ENCODE measurements around the gene KLHL22. TPM values are rescaled to one million over a fixed set of nuclear protein-coding genes. Genes with fewer than 3 reads are reported as not detected.
"Not testable (repeated sequence)": the region's sequence is repeated elsewhere in the genome, so short reads cannot be mapped to it uniquely, and the experiment has no call there.

KLHL22 gene
- total RNA-seq, 1 donor from 2014 or later = 13.5 TPM

DNA sequence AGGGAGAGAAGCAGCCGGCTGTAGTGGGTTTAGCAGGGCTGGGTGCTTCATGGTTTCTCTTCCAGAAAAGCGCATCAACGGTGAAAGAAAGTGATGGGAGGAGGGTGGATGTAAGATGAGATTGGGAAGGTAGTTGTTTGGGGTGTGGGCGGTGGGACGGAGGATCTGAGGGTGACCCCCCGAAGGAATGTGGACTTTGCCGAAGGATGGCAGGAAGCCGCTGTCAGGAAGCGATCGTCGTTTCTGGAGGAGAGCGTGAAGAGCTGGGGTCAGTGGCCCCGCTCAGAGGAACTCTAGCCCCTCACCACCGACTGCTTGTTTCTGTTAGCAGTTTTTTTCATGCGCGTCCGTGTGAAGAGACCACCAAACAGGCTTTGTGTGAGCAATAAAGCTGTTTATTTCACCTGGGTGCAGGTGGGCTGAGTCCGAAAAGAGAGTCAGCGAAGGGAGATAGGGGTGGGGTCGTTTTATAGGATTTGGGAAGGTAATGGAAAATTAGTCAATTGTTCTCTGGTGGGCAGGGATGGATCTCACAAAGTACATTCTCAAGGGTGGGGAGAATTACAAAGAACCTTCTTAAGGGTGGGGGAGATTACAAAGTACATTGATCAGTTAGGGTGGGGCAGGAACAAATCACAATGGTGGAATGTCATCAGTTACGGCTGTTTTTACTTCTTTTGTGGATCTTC, 12.6 kb upstream of the KLHL22 start:
- not testable (repeated sequence) for DNase-seq
- intact Hi-C loops (cut with DNase I) = loop anchor here (5.0 kb wide), 1 partner anchor 44 kb away; no protein-coding TSS in a partner anchor
- ATAC-seq (ENCODE audit: poor library complexity) = peak; percentile 6

DNA sequence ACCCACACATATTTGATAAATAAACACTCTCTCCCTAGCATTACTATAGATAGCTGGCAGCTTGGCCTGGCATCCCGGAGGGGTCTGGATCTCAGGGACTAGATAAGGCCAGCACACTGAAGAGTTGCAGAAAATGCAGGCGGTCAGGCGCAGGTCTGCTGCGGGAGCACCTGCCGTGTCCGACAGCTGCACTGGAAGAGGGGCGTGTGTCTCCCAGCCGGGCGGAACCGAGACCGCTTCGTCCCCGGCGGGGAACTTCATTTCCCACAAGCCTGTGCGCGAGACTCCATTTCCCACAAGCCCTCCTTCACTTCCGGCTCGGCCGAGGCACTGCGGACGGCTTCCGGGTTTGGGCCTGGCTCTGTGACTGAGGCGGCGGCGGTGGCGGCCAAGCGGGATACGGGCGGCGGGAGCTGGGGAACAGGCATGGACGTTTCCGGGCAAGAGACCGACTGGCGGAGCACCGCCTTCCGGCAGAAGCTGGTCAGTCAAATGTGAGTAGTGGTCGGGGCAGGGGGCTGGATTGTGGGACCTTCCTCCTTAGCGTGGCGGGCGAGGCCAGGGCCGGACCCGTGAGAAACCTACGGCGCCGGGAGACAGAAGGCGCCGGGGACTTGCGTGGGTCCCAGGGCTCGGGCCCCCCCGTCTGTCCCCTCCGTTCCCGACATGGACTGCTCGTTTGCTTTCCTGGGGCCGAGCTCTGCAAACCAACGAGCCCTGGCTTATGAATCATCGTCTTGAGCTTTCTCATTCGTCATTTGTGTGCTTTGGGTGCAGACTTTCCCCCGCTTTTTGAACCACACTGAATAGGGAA, 11.9 kb upstream of the KLHL22 start, which contains the start of gene MED15:
TSS of gene MED15 (plus strand) at position 358 of the 814 bp plus-strand sequence. CDS start at position 427, 69 bp downstream.
- intact Hi-C loops (cut with DNase I) = loop anchor here (5.0 kb wide), 1 partner anchor 45 kb away; no protein-coding TSS in a partner anchor
- DNase-seq = peak; percentile 95
- ATAC-seq (ENCODE audit: poor library complexity) = peak; percentile 95

DNA sequence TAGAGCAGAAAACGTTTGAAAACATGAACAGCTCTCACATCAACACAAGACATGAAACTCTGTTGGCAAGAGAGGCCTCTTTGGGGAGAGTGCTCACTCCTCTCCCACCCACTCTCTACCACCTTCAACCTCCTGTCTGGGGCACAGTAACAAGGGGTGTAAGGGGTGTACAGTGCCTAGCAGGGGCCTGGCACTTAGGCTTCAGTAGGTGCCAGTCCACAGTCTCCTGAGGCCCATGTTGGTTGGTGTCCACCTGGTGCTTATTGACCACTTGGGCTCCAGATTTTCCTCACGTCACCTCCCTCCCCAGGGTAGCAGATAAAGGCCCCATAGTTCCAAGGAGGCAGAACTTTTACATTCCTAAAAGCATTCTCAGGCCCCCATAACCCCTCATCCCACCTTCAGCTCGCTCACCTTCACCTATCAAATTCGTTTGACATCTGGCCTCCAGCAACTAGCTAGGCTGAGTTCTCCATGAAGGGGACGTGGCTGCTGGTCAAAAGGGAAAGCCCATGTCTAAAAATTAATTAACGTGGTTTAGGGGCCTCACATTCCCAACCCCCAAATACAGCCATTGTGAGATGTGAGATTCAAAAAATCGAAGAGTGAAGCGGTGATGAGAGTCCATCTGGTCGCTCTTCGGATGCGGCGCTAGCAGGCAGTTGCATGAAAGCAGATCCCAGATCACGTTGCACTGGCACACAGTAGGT, 11.1 kb upstream of the KLHL22 start:
- DNase-seq (no peak), ATAC-seq (ENCODE audit: poor library complexity) (no peak)
- intact Hi-C loops (cut with DNase I) = loop anchor here (5.0 kb wide), 1 partner anchor 46 kb away; no protein-coding TSS in a partner anchor

DNA sequence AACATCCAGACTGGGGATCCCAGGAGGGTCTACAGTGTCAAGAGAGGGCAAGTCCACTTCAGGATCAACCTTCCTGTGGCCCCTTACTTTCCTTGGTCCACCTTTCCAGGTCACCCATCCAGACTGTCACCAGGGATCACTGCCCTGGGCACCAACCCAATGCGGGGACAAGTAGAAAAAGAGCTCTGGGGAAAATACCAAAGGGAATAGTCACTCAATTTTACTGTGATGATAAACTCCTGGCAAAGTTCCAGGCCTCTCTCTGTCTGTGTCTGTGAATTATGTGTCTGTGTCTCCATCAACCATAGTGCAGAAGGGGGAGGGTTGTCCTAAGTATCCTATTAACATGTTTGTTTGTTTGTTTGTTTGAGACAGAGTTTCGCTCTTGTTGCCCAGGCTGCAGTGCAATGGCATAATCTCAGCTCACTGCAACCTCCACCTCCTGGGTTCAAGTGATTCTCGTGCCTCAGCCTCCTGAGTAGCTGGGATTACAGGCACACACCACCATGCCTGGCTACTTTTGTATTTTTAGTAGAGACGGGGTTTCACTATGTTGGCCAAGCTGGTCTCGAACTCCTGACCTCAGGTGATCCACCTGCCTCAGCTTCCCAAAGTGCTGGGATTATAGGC, 8.8 kb upstream of the KLHL22 start:
- ATAC-seq (ENCODE audit: poor library complexity); intact Hi-C loops (cut with DNase I): not testable (repeated sequence)

DNA sequence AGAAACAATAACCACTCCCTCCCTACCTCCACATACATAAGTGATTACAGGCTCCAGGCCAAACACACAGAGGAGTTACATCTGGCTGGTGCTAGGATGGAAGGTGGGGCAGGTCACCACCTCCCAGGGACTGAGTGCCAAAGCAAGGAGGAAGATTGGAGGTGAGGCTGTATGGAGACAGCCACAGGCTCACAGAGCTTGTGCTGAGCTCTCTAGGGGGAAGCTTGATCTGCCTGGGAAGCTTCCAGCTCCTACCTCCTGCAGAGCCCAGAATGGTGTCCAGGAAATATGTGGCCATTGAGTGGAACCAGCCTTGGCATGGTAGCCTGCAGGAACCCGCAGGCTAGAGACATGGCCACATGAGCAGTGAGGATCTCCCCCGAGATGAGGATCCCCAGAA, 8.2 kb upstream of the KLHL22 start:
- intact Hi-C loops (cut with DNase I) = no loop called here

More for the DNA sequence above, 8.8 kb upstream of the KLHL22 start:
- DNase-seq = not testable (repeated sequence)

DNA sequence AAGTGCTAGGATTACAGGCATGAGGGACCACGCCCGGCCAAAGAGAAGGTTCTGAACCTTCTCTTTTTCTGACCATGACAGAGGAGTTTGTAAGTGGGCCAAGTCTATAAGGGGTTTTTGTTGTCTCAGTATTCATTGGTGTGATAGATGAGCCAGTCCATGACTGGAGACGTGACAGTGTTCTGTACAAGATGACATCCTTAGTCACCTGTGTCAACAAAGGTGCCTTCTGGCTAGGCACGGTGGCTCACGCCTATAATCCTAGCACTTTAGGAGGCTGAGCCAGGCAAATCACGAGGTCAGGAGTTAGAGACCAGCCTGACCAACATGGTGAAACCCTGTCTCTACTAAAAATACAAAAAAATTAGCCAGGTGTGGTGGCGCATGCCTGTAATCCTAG, 4.2 kb upstream of the KLHL22 start:
- intact Hi-C loops (cut with DNase I) = loop anchor here (5.0 kb wide), 1 partner anchor 77 kb away; no protein-coding TSS in a partner anchor
- no peak for ATAC-seq (ENCODE audit: poor library complexity)
- no peak for DNase-seq

More for the DNA sequence above, 8.2 kb upstream of the KLHL22 start:
- ATAC-seq (ENCODE audit: poor library complexity) (no peak), DNase-seq (no peak)

DNA sequence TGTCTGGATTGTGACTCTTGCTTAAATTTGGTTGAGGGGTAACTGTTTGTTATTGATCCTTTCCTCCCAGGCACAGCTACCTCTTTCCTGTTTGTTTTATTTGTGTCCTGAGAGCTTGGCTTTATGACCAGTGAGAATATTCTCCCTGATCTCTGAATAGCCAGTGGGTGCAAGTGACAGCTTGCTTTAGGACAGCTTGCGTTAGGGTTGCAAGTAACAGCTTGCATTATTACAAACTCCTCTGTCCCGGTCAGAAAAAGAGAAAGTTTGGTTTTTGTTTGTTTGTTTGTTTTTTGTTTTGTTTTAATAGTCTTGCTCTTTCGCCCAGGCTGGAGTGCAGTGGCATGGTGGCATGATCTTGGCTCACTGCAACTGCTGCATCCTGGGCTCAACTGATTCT, 3.3 kb upstream of the KLHL22 start:
- ATAC-seq (ENCODE audit: poor library complexity) = no peak
- intact Hi-C loops (cut with DNase I) = loop anchor here (5.0 kb wide), 1 partner anchor 77 kb away; no protein-coding TSS in a partner anchor
- DNase-seq = no peak

DNA sequence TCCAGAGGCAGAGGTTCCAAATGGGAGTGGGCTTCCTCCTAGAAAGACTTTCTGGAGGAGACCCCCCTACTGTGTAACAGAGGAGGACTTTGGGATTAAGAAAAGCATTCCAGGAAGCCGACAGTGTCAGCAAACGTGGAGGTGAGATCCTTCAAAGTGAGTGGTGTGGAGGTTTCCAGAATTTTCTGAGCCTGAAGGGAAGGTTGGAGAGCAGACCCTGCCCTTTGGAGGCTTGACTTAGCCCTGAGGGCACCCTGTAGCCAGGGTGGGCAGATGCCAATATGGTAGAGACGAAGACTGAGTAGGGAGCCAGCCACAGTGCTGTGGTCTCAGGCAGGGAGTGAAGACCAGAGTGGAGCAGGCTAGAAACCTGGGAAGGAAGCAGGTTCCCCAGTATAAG, 1.8 kb upstream of the KLHL22 start:
- DNase-seq (no peak), ATAC-seq (ENCODE audit: poor library complexity) (no peak)
- intact Hi-C loops (cut with DNase I) = loop anchor here (5.0 kb wide), 1 partner anchor 75 kb away; no protein-coding TSS in a partner anchor

DNA sequence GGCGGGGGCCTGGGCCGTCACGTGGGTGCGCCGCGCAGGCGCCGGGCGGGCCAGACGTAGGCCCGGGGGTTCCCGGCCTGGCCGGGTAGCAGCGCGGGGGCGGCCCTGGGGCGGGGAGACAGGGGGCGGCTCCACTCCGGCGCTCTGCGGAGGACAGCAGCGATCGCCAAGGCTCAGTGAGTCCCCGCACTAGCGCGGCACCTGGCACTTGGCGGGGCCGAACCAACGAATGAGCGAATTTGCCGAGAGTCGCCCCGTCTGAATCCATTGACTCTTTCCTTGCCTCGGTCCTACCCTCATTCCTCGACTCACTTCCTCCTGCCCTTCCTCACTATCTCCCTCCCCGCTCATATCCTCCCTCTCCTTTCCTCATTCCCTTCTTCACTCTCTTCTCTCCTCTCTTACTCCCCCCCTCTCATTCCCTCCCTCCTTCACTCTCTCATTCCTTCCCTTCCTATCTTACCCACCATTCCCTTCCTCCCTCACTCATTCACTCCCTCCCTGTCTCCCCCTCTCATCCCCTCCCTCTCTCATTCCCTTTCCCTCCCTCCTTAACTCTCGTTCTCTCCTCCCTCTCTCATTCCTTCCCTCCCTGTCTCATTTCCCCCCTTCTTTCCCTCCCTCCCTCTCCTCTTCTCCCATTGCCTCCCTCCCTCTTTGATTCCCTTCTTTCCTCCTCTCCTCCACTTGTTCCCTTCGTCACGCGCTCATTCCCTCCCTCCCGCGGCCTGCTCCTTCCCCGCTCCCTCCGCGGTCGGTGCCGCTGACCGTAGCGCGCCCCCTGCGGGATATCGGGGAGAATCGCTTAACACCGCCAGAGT, 476 bp upstream of the KLHL22 start:
- DNase-seq = peak; percentile 95
- ATAC-seq (ENCODE audit: poor library complexity) = peak; percentile 98

DNA sequence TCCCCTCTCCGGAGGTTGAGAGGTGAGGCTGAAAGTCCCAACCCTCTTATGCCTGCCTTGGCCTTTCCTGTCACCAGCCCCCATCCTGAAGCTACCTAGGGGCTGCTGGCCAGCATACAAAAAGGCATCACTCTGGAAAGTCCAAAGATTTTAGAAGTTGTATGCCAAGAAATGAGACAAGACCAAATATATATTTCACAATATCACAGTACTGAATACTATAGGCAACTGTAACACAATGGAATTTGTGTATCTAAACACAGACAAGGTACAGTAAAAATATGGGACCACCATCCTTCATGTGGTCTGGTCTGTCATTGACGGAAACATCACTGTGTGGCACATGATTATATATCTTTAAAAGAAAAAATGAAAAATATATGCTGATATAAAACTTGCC, 4.2 kb downstream of the KLHL22 start:
- no peak for DNase-seq
- intact Hi-C loops (cut with DNase I) = no loop called here
- no peak for ATAC-seq (ENCODE audit: poor library complexity)

More for the DNA sequence above, 476 bp upstream of the KLHL22 start:
- intact Hi-C loops (cut with DNase I) = loop anchor here (5.0 kb wide), 1 partner anchor 74 kb away; no protein-coding TSS in a partner anchor

DNA sequence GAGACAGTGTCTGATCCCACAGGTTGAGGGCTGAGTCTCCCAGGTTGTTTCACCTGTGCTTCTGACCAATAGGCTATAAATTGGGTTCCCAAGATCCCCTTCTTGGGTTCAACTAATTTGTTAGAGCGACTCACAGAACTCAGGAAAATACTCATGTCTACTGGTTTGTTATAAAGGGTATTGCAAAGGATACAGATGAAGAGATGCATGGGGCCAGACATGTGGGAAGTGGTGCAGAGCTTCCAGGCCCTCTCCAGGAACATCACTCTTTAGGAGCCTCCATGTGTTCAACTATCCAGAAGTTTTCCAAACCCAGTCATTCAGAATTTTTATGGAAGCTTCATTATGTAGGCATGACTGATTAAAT, 4.7 kb downstream of the KLHL22 start:
- DNase-seq (no peak), ATAC-seq (ENCODE audit: poor library complexity) (no peak)
- intact Hi-C loops (cut with DNase I) = no loop called here

DNA sequence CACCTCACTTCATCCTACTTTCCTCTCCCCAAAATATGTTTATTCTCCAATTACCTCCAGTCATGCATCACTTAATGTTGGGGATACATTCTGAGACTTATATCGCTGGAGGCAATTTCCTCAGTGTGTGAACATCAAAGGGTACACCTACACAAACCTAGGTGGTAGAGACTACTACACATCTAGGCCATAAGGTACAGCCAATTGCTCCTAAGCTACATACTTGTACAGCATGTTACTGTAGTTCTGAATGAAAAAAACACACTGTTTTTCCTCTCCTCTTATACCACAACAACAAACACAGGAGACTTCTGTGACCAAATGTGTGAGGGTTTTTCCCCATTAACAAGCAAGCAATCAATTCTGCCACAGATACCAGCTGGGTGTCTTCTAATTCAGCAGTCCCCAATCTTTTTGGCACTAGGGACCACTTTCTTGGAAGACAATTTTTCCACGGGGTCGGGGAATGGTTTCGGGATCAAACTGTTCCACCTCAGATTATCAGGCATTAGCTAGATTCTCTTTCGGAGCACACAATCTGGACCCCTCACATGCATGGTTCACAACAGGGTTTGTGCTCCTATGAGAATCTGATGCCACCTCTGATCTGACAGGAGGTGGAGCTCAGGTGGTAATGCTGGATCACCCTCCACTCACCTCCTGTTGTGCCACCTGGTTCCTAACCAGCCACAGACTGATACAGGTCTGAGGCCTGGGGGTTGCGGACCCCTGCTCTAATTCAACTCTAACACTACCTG, 5.2 kb downstream of the KLHL22 start:
- ATAC-seq (ENCODE audit: poor library complexity) (no peak), DNase-seq (no peak)
- intact Hi-C loops (cut with DNase I) = no loop called here

DNA sequence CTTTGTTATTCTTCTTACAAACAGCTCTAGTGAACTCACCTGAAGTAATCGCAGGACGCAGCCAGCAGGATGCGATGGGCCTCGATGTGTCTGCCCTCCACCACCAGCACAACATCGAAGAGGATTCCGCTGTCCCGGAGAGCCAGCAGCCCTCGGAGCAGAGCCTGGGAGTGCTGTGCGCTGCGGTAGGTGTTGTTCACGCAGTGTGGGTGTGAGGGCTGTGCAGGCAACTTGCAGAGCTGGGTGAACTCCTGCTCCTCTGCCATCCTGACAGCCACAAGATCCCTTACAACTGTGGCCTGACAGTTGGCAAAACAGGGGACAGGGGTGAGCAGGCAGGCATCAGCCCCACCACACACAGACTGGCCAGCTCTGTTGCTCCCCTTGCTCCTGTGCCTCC, 6.6 kb downstream of the KLHL22 start:
- intact Hi-C loops (cut with DNase I) = no loop called here
- DNase-seq (no peak), ATAC-seq (ENCODE audit: poor library complexity) (no peak)

DNA sequence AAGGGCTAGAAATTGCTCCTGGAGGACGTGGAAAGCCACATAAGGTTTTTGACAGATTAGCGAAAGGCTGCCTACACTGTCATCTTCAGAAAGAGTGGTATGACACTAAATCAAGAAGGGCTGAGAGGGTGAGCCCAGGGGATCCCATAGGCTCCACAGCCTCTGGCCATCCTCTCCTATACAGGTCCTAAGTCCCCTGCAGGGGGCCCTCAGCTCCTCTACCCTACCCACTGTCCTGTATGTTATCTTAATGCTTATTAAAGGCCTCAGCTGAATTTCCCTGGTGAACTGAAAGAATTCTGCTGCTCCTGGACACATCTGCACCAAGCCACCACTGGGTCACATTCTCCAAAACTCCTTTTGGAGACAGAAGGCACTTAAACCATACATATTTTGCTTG, 7.9 kb downstream of the KLHL22 start:
- DNase-seq = no peak
- no peak for ATAC-seq (ENCODE audit: poor library complexity)
- intact Hi-C loops (cut with DNase I) = no loop called here

DNA sequence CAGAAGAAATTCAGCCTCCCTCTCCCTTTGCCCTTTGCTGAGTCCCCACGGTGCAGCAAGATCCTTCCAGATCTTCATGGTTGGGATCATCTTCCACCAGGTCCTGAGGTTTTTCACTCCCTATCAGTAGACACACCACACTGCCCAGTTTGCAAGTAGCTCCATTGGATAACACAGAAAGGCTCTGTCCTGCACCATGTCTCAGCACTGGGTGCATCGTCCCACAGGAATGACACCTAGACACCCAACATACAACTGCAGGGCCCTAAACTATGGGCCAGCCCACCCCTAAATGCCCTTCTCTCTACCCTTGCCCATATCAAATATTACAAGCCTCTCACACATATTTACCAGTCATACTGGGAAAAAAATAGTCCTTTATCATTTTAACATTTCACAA, 9.4 kb downstream of the KLHL22 start:
- intact Hi-C loops (cut with DNase I) = no loop called here
- ATAC-seq (ENCODE audit: poor library complexity) = no peak

DNA sequence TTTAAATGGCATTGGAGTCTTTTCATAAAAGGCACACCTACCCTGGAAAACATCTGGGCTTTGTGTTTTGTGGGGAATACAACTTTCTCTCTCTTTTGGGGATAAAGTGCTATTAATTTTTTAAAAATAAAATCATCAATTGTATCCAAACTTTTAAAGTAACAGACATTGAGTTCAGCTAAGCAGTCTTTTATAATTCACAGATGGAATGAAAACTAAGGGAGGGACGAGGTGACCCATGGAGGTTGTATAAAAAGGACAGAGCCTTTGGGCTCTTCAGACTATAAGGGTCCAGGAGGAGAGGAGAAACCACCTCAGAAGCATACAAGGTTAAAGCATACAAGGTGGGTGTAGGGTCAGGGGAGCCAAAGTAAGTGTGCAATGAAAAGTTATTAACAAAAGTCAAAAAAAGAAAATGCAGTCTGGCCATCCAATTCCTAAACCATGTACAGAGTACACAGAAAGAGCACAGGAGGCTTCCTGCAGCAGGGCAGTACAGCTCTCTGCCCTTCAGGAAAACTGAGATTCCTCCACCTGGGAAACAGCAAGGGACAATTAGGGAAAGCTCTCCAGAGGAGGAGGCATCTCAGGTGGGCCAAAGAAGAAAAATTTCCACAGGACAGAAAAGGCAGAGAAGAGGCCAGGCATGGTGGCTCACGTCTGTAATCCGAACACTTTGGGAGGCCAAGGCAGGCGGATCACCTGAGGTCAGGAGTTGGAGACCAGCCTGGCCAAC, 10.5 kb downstream of the KLHL22 start:
- intact Hi-C loops (cut with DNase I) = no loop called here
- DNase-seq = no peak
- no peak for ATAC-seq (ENCODE audit: poor library complexity)

More for the DNA sequence above, 9.4 kb downstream of the KLHL22 start:
- no peak for DNase-seq
